Measurements from ENCODE around the gene ROR1. TPM values are rescaled to one million over a fixed set of nuclear protein-coding genes. Genes with fewer than 3 reads are reported as not detected.

ROR1 gene
- total and polyA plus RNA-seq, 2 of the 4 experiments (the other 2 are of a cell fraction), result 4.4 to 10.0 TPM

DNA sequence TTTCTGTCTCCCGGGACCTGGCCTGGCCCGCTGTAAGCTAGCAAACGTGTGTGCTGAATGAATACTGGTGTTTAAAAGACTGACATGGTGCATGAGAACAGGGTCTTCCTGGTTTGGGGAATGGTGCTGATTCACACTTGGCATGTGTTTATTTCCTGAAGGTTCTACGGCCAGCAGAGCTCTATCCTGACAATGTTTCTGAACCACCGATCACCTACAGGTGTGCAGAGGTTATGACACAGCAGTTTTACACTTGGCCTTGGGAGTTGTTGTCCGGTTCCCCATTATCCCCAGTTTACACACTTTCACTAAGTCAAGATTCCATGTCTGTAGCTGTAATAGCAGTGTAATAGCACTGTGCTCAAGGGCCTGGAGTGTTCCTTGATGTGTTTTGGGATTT lies 127.3 kb downstream of the ROR1 start:
- ATAC-seq (ENCODE audit: low read depth), result no peak
- TF ChIP-seq MXI1 (IDR thresholded peaks at IDR 0.05; ENCODE audit: borderline replicate concordance, low read depth, low read length), result no peak
- no peak overlapping the region for H4K5ac ChIP-seq (ENCODE audit: low read depth, low read length)
- H2BK15ac ChIP-seq (ENCODE audit: low read depth, low read length), result no peak overlapping the region
- no peak overlapping the region for H4K91ac ChIP-seq (ENCODE audit: insufficient read depth, low read depth, low read length)
- H3K9me3 ChIP-seq (ENCODE audit: control insufficient read depth, insufficient read depth, low read length), result peaks cover 2% of the 10 kb centered on the region
- H3K23ac ChIP-seq (ENCODE audit: low read depth, low read length), result no peak overlapping the region
- H3K56ac ChIP-seq (ENCODE audit: extremely low read depth, insufficient read depth, low read length), result no peak overlapping the region
- H2BK120ac ChIP-seq (ENCODE audit: low read depth, low read length), result no peak overlapping the region
- H3K4me1 ChIP-seq (ENCODE audit: control insufficient read depth, insufficient read depth, low read length), result no peaks in the 10 kb centered on the region; the same call in 1 of the 2 replicates
- in situ Hi-C loops (cut with MboI; ENCODE audit: low sequenced_read_pairs) (no loop called here), dilution Hi-C loops (cut with HindIII; ENCODE audit: low sequenced_read_pairs, unreplicated experiment) (no loop called here), intact Hi-C loops (cut with micrococcal nuclease) (no loop called here)
- no peaks in the 10 kb centered on the region; the same call in 1 of the 2 replicates for H3K27me3 ChIP-seq (ENCODE audit: control insufficient read depth, insufficient read depth, low read length)
- H3K4me3 ChIP-seq (ENCODE audit: insufficient read depth, low read depth, low read length), result no peak overlapping the region
- H3K79me1 ChIP-seq (ENCODE audit: low read depth in 1 of 2, low read length in 2 of 2), result no peaks in the 10 kb centered on the region; a peak in 1 of 4 replicates
- H2AFZ ChIP-seq (replicated peaks; ENCODE audit: low read length, poor library complexity), result no peak overlapping the region
- H3K9me1 ChIP-seq (ENCODE audit: insufficient read depth, low read length), result peaks cover 7% of the 10 kb centered on the region; the same call in 1 of the 2 replicates
- no peak for DNase-seq
- no peaks in the 10 kb centered on the region for H3K36me3 ChIP-seq (ENCODE audit: control insufficient read depth, insufficient read depth, low read length)
- H3K27ac ChIP-seq (ENCODE audit: insufficient read depth, low read length), result no peak overlapping the region
- H2AK5ac ChIP-seq (ENCODE audit: low read depth, low read length), result no peak overlapping the region
- no peak overlapping the region for H3K9ac ChIP-seq (ENCODE audit: low read depth, low read length)
- no peak overlapping the region for H3K4ac ChIP-seq (ENCODE audit: low read depth, low read length)
- no peaks in the 10 kb centered on the region for H4K20me1 ChIP-seq (ENCODE audit: insufficient read depth, low read length)
- no peak overlapping the region for H4K8ac ChIP-seq (ENCODE audit: low read depth in 2 of 2, low read length in 2 of 2)
- ChIA-PET POLR2A (ENCODE audit: unreplicated experiment) (no interaction called here), CTCF (interaction anchor here (1.3 kb wide), 1 partner anchor 8 kb away, joined by 4 read pairs; no protein-coding TSS in a partner anchor)
- 86% methylated on average over 2 of the region's 6 CpGs; no CpG with 5 or more reads in 1 of the 2 experiments for WGBS, 2 experiments (ENCODE audit: extremely low coverage in 2 of 2, insufficient read length in 1 of 2)
- no TSS peak for BruUV-seq (replicated peaks)
- H2BK5ac ChIP-seq (ENCODE audit: low read depth, low read length, poor library complexity, severe bottlenecking), result no peak overlapping the region
- H3K4me2 ChIP-seq (ENCODE audit: low read depth, low read length), result no peak overlapping the region
- H2BK20ac ChIP-seq (ENCODE audit: low read depth, low read length), result no peak overlapping the region
- H3K14ac ChIP-seq (replicated peaks; ENCODE audit: low read depth, low read length), result no peak overlapping the region
- H3K18ac ChIP-seq (ENCODE audit: low read depth, low read length), result no peak overlapping the region
- no peak overlapping the region for H2AK9ac ChIP-seq (replicated peaks; ENCODE audit: low read depth, low read length, poor library complexity)
